HEK293T (cell line): Measurements from ENCODE around the gene JPH2.

ENCODE experiments used
- CTCF ChIA-PET: fragments of 350-600 bp; formaldehyde crosslinking; extraction: SDS; loops from one replicate; lab custom pipeline; 2021; ENCODE audit warnings: antibody characterized with exemption, inconsistent platforms; lab: Yijun Ruan, JAX
- POLR2A ChIA-PET: fragments of 350-600 bp; formaldehyde crosslinking; extraction: SDS; loops from one replicate; lab custom pipeline; 2020; ENCODE audit warnings: antibody characterized with exemption, inconsistent platforms; lab: Yijun Ruan, JAX
- DNase-seq: peaks from one replicate; pipeline ENCODE4 v3.0.0; 2012; ENCODE audit warnings: mixed read lengths; ENCODE audit errors: extremely low spot score
- ARNT ChIP-seq: fragments of 450-650 bp; IDR thresholded peaks from 2 replicates; pipeline ENCODE4 v1.6.1; 2017; ENCODE audit warnings: mild to moderate bottlenecking
- BHLHE40 ChIP-seq: fragments of 450-650 bp; IDR thresholded peaks from 2 replicates; pipeline ENCODE4 v1.6.1; 2016; ENCODE audit warnings: mild to moderate bottlenecking, moderate library complexity, borderline replicate concordance
- CTBP1 ChIP-seq: fragments of 450-650 bp; IDR thresholded peaks from 2 replicates; pipeline ENCODE4 v1.6.1; 2016; ENCODE audit warnings: borderline replicate concordance
- ELF4 ChIP-seq: fragments of 450-650 bp; IDR thresholded peaks from 2 replicates; pipeline ENCODE4 v1.6.1; 2017; ENCODE audit warnings: antibody characterized with exemption
- FOXA1 ChIP-seq: fragments of 450-650 bp; IDR thresholded peaks from 2 replicates; pipeline ENCODE4 v1.6.1; 2016; ENCODE audit warnings: mild to moderate bottlenecking
- FOXK2 ChIP-seq: fragments of 450-650 bp; IDR thresholded peaks from 2 replicates; pipeline ENCODE4 v1.6.1; 2016; ENCODE audit warnings: mild to moderate bottlenecking
- FOXM1 ChIP-seq: fragments of 450-650 bp; IDR thresholded peaks from 2 replicates; pipeline ENCODE4 v1.6.1; 2017; ENCODE audit warnings: mild to moderate bottlenecking, borderline replicate concordance
- HDGF ChIP-seq: fragments of 450-650 bp; IDR thresholded peaks from 2 replicates; pipeline ENCODE4 v1.6.1; 2017; ENCODE audit warnings: antibody characterized with exemption, borderline replicate concordance
- L3MBTL2 ChIP-seq: fragments of 450-650 bp; conservative IDR thresholded peaks from 2 replicates; pipeline ENCODE4 v1.6.1; 2016; ENCODE audit warnings: mild to moderate bottlenecking
- LEF1 ChIP-seq: fragments of 450-650 bp; IDR thresholded peaks from 2 replicates; pipeline ENCODE4 v1.6.1; 2017; ENCODE audit warnings: mild to moderate bottlenecking, borderline replicate concordance
- NFRKB ChIP-seq: fragments of 450-650 bp; IDR thresholded peaks from 2 replicates; pipeline ENCODE4 v1.6.1; 2016; ENCODE audit warnings: mild to moderate bottlenecking, moderate library complexity
- SP1 ChIP-seq: fragments of 450-650 bp; IDR thresholded peaks from 2 replicates; pipeline ENCODE4 v1.6.1; 2017
- SUZ12 ChIP-seq: fragments of 450-650 bp; IDR thresholded peaks from 2 replicates; pipeline ENCODE4 v1.6.1; 2016; ENCODE audit warnings: mild to moderate bottlenecking
- TARDBP ChIP-seq: fragments of 450-650 bp; IDR thresholded peaks from 2 replicates; pipeline ENCODE4 v1.6.1; 2016
- ZNF384 ChIP-seq: fragments of 450-650 bp; IDR thresholded peaks from 2 replicates; pipeline ENCODE4 v1.6.1; 2016
- TF ChIP-seq, protein P1 (sequence below): fragments of 450-650 bp; IDR thresholded peaks from 2 replicates; pipeline ENCODE4 v1.6.1; 2016

Gene JPH2

DNA sequence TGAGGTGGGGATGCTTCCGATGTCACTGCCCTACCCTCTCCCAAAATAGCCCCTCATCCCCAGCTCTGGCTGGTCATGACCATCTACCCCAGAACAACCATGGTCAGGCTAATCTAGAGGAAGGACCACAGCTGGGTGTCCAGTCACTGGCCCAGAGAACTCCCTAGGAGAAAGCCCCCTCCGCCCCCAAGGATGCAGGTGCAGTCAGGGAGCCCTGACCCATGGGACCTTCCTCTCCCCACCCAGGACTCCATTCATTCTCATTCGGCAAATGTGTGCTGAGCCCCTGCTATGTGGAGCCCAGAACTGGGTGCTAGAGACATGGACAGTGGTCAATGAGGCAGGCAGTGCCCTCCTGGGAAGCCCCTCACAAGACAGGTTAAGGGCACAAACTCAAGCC is 60.5 kb downstream of the JPH2 start:
- no peak for DNase-seq
- TF ChIP-seq ARNT: no peak
- no peak for TF ChIP-seq ZNF384
- no peak for TF ChIP-seq SP1
- no peak for TF ChIP-seq FOXA1
- TF ChIP-seq HDGF: no peak
- TF ChIP-seq NFRKB: no peak
- no peak for TF ChIP-seq ELF4
- POLR2A ChIA-PET: no interaction called here
- CTCF ChIA-PET: no interaction called here

DNA sequence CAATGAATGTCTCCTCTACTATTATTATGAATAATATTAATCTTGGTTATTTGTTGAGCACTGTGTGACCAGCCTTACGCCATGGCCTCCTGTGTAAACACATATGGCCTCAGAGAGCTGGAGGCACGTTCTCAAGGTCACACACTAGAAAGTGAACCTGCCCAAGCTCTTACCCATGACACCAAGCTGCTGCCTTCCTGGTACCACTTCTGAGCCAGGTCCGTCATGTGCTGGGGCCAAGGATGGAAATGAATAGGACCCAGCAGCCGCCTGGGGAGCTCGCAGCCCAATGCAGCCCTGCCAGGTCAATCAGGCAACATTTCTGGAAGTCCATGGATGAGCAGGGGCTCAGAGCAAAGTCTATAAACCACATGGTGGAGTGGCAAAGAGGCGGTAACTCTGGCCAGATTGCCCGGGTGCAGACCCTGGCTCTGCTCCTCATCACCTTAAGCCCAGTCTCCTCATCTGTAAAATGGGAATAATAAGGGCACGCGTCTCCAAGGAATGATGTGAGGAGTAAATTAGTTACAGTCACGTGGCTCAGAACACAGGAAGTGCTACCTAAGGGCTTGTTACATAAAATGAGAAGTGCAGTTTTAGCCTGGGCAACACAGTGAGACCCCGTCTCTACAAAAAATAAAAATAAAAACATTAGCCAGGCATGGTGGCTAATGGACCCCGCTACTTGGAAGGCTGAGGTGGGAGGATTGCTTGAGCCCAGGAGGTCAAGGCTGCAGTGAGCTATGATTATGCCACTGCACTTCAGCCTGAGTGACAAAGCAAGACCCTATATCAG is 61.5 kb downstream of the JPH2 start:
- POLR2A ChIA-PET: no interaction called here
- TF ChIP-seq ARNT (no peak), LEF1 (no peak), ELF4 (no peak), SUZ12 (no peak), SP1 (no peak), L3MBTL2 (no peak), ZNF384 (no peak), BHLHE40 (no peak), TARDBP (no peak), FOXM1 (no peak), HDGF (no peak), FOXK2 (no peak)
- TF ChIP-seq, protein P1, sequence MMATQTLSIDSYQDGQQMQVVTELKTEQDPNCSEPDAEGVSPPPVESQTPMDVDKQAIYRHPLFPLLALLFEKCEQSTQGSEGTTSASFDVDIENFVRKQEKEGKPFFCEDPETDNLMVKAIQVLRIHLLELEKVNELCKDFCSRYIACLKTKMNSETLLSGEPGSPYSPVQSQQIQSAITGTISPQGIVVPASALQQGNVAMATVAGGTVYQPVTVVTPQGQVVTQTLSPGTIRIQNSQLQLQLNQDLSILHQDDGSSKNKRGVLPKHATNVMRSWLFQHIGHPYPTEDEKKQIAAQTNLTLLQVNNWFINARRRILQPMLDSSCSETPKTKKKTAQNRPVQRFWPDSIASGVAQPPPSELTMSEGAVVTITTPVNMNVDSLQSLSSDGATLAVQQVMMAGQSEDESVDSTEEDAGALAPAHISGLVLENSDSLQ: no peak
- DNase-seq: no peak
- CTCF ChIA-PET: no interaction called here

DNA sequence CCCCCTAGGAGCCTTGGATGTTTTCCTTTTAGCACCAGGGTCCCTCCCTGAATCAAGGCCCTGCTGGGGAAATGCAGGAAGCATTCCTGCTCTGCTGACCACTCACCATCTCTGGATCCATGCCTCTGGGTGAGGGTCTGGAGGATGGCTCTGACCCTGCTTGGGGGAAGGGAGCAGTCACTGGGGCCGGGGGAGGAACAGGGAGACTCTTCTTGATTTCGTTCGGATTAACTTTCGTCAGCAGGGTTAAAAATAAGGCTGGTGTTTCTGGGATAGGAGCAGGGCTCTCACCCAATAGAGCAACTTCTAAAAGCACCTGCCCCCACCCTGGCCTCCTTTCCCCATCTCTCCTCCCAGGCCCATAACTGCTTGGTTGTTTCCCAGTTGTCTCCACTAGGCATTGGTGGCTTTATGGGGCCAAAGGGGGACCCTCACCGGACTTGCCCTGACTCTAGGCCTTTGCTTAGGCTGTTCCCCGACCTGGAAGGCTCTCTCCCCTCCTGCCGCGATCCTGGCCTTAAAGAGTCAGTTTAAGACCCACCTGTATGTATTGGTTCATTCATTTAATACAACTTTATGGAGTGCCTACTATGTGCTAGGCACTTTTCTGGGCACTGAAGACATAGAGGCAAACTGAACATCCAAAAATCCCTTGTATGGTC is 63.0 kb downstream of the JPH2 start:
- no peak for DNase-seq
- CTCF ChIA-PET: no interaction called here
- TF ChIP-seq BHLHE40: no peak
- TF ChIP-seq L3MBTL2: no peak
- TF ChIP-seq LEF1: no peak
- TF ChIP-seq NFRKB: no peak
- TF ChIP-seq, protein P1: no peak
- no peak for TF ChIP-seq SP1
- no peak for TF ChIP-seq ZNF384
- TF ChIP-seq CTBP1: no peak
- no peak for TF ChIP-seq ELF4
- POLR2A ChIA-PET: no interaction called here

DNA sequence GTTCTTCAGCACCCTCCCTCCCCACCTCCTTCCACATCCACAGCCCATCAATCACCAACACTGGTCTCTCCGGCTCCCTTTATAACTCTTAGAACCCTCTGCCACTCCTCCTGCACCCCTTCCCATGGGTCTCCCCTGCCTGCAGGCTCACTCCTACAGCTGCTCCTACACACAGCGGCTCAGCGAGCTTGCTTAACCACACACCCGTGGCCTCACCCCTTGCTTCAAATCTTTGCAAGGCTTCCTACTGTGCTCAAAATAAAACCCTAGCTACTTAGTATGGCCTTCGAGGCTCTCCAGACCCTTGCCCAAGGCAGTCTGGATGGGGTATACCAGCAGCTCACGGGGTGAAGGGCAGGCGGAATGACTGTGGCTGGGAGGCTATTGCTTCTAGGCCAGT is 63.7 kb downstream of the JPH2 start:
- CTCF ChIA-PET: no interaction called here
- TF ChIP-seq, protein P1: no peak
- TF ChIP-seq ELF4 (no peak), TARDBP (no peak), NFRKB (no peak), FOXA1 (no peak), CTBP1 (no peak), FOXM1 (no peak), SUZ12 (no peak), LEF1 (no peak), SP1 (no peak), ZNF384 (no peak)
- DNase-seq: no peak
- POLR2A ChIA-PET: no interaction called here

DNA sequence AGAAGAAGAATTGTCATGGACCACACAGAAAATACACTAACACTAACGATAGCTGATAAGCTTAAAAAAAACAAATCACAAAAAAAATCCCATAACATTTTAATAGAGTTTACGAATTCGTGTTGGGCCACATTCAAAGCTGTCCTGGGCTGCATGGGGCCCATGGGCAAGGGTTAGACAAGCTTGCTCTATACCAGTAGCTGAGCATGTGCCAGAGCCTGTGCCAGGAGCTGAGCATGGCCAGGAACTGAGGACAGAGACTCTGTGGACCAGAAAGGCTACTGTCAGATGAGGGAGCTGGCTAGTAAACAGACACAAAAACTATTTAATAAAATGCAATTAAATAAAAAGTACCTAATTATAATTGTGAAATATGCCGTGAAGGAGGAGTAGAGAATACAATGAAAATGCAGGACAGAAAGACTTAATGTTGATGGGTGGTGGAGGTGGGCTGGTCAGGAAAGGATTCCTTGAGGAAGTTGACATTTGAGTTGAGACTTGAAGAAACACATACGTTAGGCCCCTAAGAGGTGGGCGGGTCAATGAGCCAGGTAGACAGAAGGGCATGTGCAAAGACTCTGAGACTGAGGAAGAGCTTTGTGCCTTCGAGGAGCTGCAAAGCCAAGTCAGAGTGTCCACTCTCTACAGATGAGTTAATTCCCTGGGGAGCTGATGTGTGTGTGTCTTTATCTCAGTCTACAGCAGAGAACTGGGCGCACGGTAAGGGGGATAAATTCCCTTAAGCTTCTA is 66.1 kb downstream of the JPH2 start:
- ChIA-PET CTCF (interaction anchor here (1.1 kb wide), 1 partner anchor 69 kb away, joined by 6 read pairs; no protein-coding TSS in a partner anchor), POLR2A (no interaction called here)
- DNase-seq: no peak
- TF ChIP-seq FOXK2 (no peak), HDGF (no peak), CTBP1 (no peak)
